Measurements from ENCODE around the gene MYMK. TPM values are rescaled to one million over a fixed set of nuclear protein-coding genes. Genes with fewer than 3 reads are reported as not detected.

The MYMK gene
- polyA plus RNA-seq (2013, experiment 1 of 2): not detected
- polyA plus RNA-seq (2013, experiment 2 of 2): not detected

- Histone ChIP-seq H2AFZ (ENCODE audit: low read depth, low read length) (no peak within 1 kb of the TSS), H3K79me1 (replicated peaks; ENCODE audit: low read length, poor library complexity, severe bottlenecking) (no peaks in the 10 kb centered on the region), H2AK5ac (ENCODE audit: low read length, severe bottlenecking) (no peak within 1 kb of the TSS), H3K14ac (ENCODE audit: low read length in 2 of 2) (peak within 1 kb of the TSS in 1 of 2 experiments; percentile 49), H3K27me3 (ENCODE audit: control insufficient read depth in 1 of 2, insufficient read depth in 1 of 2, low read length in 2 of 2) (peaks cover 76 to 81% of the 10 kb centered on the region in 2 experiments), H3K9me3 (ENCODE audit: control insufficient read depth, low read length) (no peaks in the 10 kb centered on the region), H4K8ac (ENCODE audit: low read length) (no peak within 1 kb of the TSS), H3K9ac (ENCODE audit: low read length) (no peak within 1 kb of the TSS), H2BK12ac (ENCODE audit: low read length in 2 of 2) (no peak within 1 kb of the TSS), H3K18ac (ENCODE audit: low read depth in 1 of 2, low read length in 2 of 2) (no peak within 1 kb of the TSS), H3K4ac (ENCODE audit: low read depth in 1 of 2, low read length in 2 of 2) (no peak within 1 kb of the TSS), H2BK120ac (ENCODE audit: low read depth, low read length) (peak within 1 kb of the TSS; percentile 36), H2BK5ac (ENCODE audit: low read depth, low read length, poor library complexity, severe bottlenecking) (no peak within 1 kb of the TSS), H3K36me3 (ENCODE audit: control insufficient read depth in 1 of 2, insufficient read depth in 2 of 2, low read depth in 1 of 2, low read length in 2 of 2) (no peaks in the 10 kb centered on the region), H2BK15ac (ENCODE audit: low read depth, poor library complexity, severe bottlenecking) (no peak within 1 kb of the TSS), H3K4me3 (ENCODE audit: insufficient read depth in 1 of 2, low read depth in 1 of 2, low read length in 2 of 2) (no peak within 1 kb of the TSS), H3K23ac (ENCODE audit: low read length in 2 of 2) (no peak within 1 kb of the TSS), H3K27ac (ENCODE audit: low read length, poor library complexity, severe bottlenecking) (no peak within 1 kb of the TSS), H4K91ac (ENCODE audit: low read length) (peak within 1 kb of the TSS; percentile 44), H3K4me1 (ENCODE audit: control insufficient read depth, insufficient read depth, low read depth, low read length) (peaks cover 32% of the 10 kb centered on the region), H3K4me2 (ENCODE audit: low read length, poor library complexity, severe bottlenecking) (no peak within 1 kb of the TSS)
- WGBS: 91% methylated on average over 16 of the region's 17 CpGs
- no peak for DNase-seq
These were observed at the start of gene MYMK for GRCh38 chr9:133524679-133525228. Gene MYMK (minus strand): TSS chr9:133524959. CDS start chr9:133524844, 115 bp downstream.

DNA sequence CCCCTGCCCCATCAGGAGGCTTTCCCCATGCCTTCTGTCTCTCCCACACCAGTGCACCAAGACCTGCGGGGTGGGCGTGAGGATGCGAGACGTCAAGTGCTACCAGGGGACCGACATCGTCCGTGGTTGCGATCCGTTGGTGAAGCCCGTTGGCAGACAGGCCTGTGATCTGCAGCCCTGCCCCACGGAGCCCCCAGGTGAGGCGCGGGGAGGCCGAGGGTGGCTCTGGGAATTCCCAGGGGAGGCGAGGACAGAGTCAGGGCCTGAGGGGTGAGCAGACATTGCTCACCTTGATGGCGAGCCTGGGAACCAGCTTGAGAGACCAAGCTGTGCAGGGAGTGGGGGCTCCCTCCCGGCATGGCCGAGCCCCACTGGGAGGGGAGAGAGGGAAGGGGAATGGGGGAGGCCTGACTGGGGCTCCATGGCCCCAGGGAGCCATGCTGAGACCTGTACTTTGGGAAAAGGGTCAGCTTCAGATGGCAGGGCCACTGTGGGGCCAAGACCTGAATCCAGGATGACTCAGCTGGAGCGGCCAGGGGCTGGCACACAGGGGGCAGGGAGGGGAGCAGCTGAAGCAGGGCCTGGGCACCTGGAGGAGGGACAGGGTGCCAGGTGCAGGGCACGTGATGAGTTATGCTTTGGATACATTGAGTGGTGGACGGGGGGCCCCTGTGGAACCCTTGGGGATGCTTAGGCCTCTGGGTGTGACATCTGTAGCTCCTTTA is 49.2 kb upstream of the MYMK start:
- WGBS: 92% methylated on average over 20 of the region's 21 CpGs
- no peak for DNase-seq

DNA sequence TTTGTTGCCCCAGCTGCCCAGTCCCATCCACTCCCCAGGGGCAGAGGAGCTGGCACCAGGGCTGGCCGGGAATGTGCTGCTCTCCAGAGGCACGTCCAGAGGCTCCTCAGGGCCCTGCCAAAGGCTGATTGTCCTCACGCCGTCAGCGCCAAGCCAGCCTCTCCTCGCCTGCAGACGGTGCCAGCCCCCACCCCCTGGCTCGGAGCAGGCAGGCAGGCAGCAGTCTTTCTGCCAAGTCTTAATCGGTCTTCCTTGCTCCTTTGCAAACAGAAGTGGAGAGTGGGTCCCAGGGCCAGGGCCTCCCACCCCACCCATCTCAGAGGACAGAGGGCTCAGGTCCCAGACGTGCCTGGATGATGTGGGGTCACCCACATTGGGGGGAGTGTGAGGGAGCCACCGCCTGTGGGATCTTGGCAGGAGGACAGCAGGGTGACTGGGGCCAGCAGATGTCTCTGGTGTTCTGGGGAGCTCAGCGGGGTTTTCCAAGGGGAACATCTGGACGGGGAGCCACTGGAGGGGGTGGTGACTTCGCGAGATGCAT is 48.1 kb upstream of the MYMK start:
- H3K9me3 ChIP-seq (ENCODE audit: control insufficient read depth, low read length): no peaks in the 10 kb centered on the region
- H2BK12ac ChIP-seq (ENCODE audit: low read length in 2 of 2): no peak overlapping the region
- H3K4me3 ChIP-seq (ENCODE audit: insufficient read depth in 1 of 2, low read depth in 1 of 2, low read length in 2 of 2): no peak overlapping the region
- no peak overlapping the region for H2BK120ac ChIP-seq (ENCODE audit: low read depth, low read length)
- H2AK5ac ChIP-seq (ENCODE audit: low read length, severe bottlenecking): no peak overlapping the region
- no peak overlapping the region for H3K18ac ChIP-seq (ENCODE audit: low read depth in 1 of 2, low read length in 2 of 2)
- H3K4ac ChIP-seq (ENCODE audit: low read depth in 1 of 2, low read length in 2 of 2): no peak overlapping the region
- H4K8ac ChIP-seq (ENCODE audit: low read length): no peak overlapping the region
- no peak overlapping the region for H3K4me2 ChIP-seq (ENCODE audit: low read length, poor library complexity, severe bottlenecking)
- no peaks in the 10 kb centered on the region for H3K4me1 ChIP-seq (ENCODE audit: control insufficient read depth, insufficient read depth, low read depth, low read length)
- H3K79me1 ChIP-seq (replicated peaks; ENCODE audit: low read length, poor library complexity, severe bottlenecking): no peaks in the 10 kb centered on the region
- peak overlapping the region; percentile 49 for H2BK15ac ChIP-seq (ENCODE audit: low read depth, poor library complexity, severe bottlenecking)
- H3K14ac ChIP-seq (ENCODE audit: low read length in 2 of 2): no peak overlapping the region
- DNase-seq: no peak
- peak overlapping the region; percentile 28 for H4K91ac ChIP-seq (ENCODE audit: low read length)
- 82% methylated on average over 15 of the region's 15 CpGs for WGBS
- no peak overlapping the region for H3K27ac ChIP-seq (ENCODE audit: low read length, poor library complexity, severe bottlenecking)
- H3K23ac ChIP-seq (ENCODE audit: low read length in 2 of 2): no peak overlapping the region
- H2AFZ ChIP-seq (ENCODE audit: low read depth, low read length): no peak overlapping the region
- no peak overlapping the region for H2BK5ac ChIP-seq (ENCODE audit: low read depth, low read length, poor library complexity, severe bottlenecking)
- no peaks in the 10 kb centered on the region for H3K36me3 ChIP-seq (ENCODE audit: control insufficient read depth in 1 of 2, insufficient read depth in 2 of 2, low read depth in 1 of 2, low read length in 2 of 2)
- H3K27me3 ChIP-seq (ENCODE audit: control insufficient read depth in 1 of 2, insufficient read depth in 1 of 2, low read length in 2 of 2): peaks cover 61 to 73% of the 10 kb centered on the region in 2 experiments
- H3K9ac ChIP-seq (ENCODE audit: low read length): no peak overlapping the region

More for the DNA sequence above, 49.2 kb upstream of the MYMK start:
- no peak overlapping the region for H2BK120ac ChIP-seq (ENCODE audit: low read depth, low read length)
- H3K4me3 ChIP-seq (ENCODE audit: insufficient read depth in 1 of 2, low read depth in 1 of 2, low read length in 2 of 2): no peak overlapping the region
- no peak overlapping the region for H3K27ac ChIP-seq (ENCODE audit: low read length, poor library complexity, severe bottlenecking)
- H3K9me3 ChIP-seq (ENCODE audit: control insufficient read depth, low read length): no peaks in the 10 kb centered on the region
- no peak overlapping the region for H2AK5ac ChIP-seq (ENCODE audit: low read length, severe bottlenecking)
- H2BK15ac ChIP-seq (ENCODE audit: low read depth, poor library complexity, severe bottlenecking): no peak overlapping the region
- H4K8ac ChIP-seq (ENCODE audit: low read length): no peak overlapping the region
- H3K4me1 ChIP-seq (ENCODE audit: control insufficient read depth, insufficient read depth, low read depth, low read length): no peaks in the 10 kb centered on the region
- H2BK5ac ChIP-seq (ENCODE audit: low read depth, low read length, poor library complexity, severe bottlenecking): no peak overlapping the region
- no peak overlapping the region for H3K9ac ChIP-seq (ENCODE audit: low read length)
- no peak overlapping the region for H2BK12ac ChIP-seq (ENCODE audit: low read length in 2 of 2)
- no peak overlapping the region for H2AFZ ChIP-seq (ENCODE audit: low read depth, low read length)
- no peaks in the 10 kb centered on the region for H3K79me1 ChIP-seq (replicated peaks; ENCODE audit: low read length, poor library complexity, severe bottlenecking)
- no peak overlapping the region for H3K4ac ChIP-seq (ENCODE audit: low read depth in 1 of 2, low read length in 2 of 2)
- no peak overlapping the region for H3K23ac ChIP-seq (ENCODE audit: low read length in 2 of 2)
- H3K36me3 ChIP-seq (ENCODE audit: control insufficient read depth in 1 of 2, insufficient read depth in 2 of 2, low read depth in 1 of 2, low read length in 2 of 2): no peaks in the 10 kb centered on the region
- no peak overlapping the region for H4K91ac ChIP-seq (ENCODE audit: low read length)
- H3K14ac ChIP-seq (ENCODE audit: low read length in 2 of 2): no peak overlapping the region
- no peak overlapping the region for H3K4me2 ChIP-seq (ENCODE audit: low read length, poor library complexity, severe bottlenecking)
- peaks cover 67 to 76% of the 10 kb centered on the region in 2 experiments for H3K27me3 ChIP-seq (ENCODE audit: control insufficient read depth in 1 of 2, insufficient read depth in 1 of 2, low read length in 2 of 2)
- H3K18ac ChIP-seq (ENCODE audit: low read depth in 1 of 2, low read length in 2 of 2): no peak overlapping the region

GRCh38 chr9:133571896-133572595 is 47.3 kb upstream of the MYMK start:
- no peaks in the 10 kb centered on the region for H3K9me3 ChIP-seq (ENCODE audit: control insufficient read depth, low read length)
- H3K14ac ChIP-seq (ENCODE audit: low read length in 2 of 2): no peak overlapping the region
- no peak overlapping the region for H2AFZ ChIP-seq (ENCODE audit: low read depth, low read length)
- no peak overlapping the region for H2AK5ac ChIP-seq (ENCODE audit: low read length, severe bottlenecking)
- no peak overlapping the region for H2BK120ac ChIP-seq (ENCODE audit: low read depth, low read length)
- H2BK15ac ChIP-seq (ENCODE audit: low read depth, poor library complexity, severe bottlenecking): no peak overlapping the region
- no peak overlapping the region for H3K4ac ChIP-seq (ENCODE audit: low read depth in 1 of 2, low read length in 2 of 2)
- no peak overlapping the region for H4K91ac ChIP-seq (ENCODE audit: low read length)
- no peak overlapping the region for H2BK12ac ChIP-seq (ENCODE audit: low read length in 2 of 2)
- peaks cover 55 to 66% of the 10 kb centered on the region in 2 experiments for H3K27me3 ChIP-seq (ENCODE audit: control insufficient read depth in 1 of 2, insufficient read depth in 1 of 2, low read length in 2 of 2)
- WGBS: 87% methylated on average over 13 of the region's 20 CpGs
- no peak overlapping the region for H3K9ac ChIP-seq (ENCODE audit: low read length)
- H3K4me3 ChIP-seq (ENCODE audit: insufficient read depth in 1 of 2, low read depth in 1 of 2, low read length in 2 of 2): no peak overlapping the region
- H2BK5ac ChIP-seq (ENCODE audit: low read depth, low read length, poor library complexity, severe bottlenecking): no peak overlapping the region
- H3K79me1 ChIP-seq (replicated peaks; ENCODE audit: low read length, poor library complexity, severe bottlenecking): no peaks in the 10 kb centered on the region
- H3K18ac ChIP-seq (ENCODE audit: low read depth in 1 of 2, low read length in 2 of 2): no peak overlapping the region
- H3K4me2 ChIP-seq (ENCODE audit: low read length, poor library complexity, severe bottlenecking): no peak overlapping the region
- H3K36me3 ChIP-seq (ENCODE audit: control insufficient read depth in 1 of 2, insufficient read depth in 2 of 2, low read depth in 1 of 2, low read length in 2 of 2): no peaks in the 10 kb centered on the region
- no peaks in the 10 kb centered on the region for H3K4me1 ChIP-seq (ENCODE audit: control insufficient read depth, insufficient read depth, low read depth, low read length)
- DNase-seq: no peak
- H3K23ac ChIP-seq (ENCODE audit: low read length in 2 of 2): no peak overlapping the region
- H4K8ac ChIP-seq (ENCODE audit: low read length): no peak overlapping the region
- no peak overlapping the region for H3K27ac ChIP-seq (ENCODE audit: low read length, poor library complexity, severe bottlenecking)
